Body of pancreas (tissue), 4 donors: Measurements from ENCODE around the gene LMBR1. TPM values are rescaled to one million over a fixed set of nuclear protein-coding genes. Genes with fewer than 3 reads are reported as not detected.
"Not testable (repeated sequence)": the region's sequence is repeated elsewhere in the genome, so short reads cannot be mapped to it uniquely, and the experiment has no call there.

Source experiments
- ATAC-seq: fragments of 150-250 bp; one replicate; pipeline ENCODE4 v1.9.1; 2016
- DNase-seq, 4 donors: peaks; one replicate each; pipeline ENCODE4 v3.0.0-alpha.2; 2019
- H3K27ac ChIP-seq, 4 donors: fragments of 200-600 bp; sonication (generic); 1 replicate in 3 of 4; 2 replicates in 1 of 4; pipeline versions ENCODE4 v1.5.1 to v1.6.1; 2016 to 2019; ENCODE audit warnings: mild to moderate bottlenecking in 1 of 4, mixed read lengths in 1 of 4, moderate library complexity in 1 of 4
- H3K27me3 ChIP-seq, 2 donors: fragments of 200-600 bp; sonication (generic); one replicate each; pipeline ENCODE4 v1.6.0; 2016; ENCODE audit warnings: mild to moderate bottlenecking in 1 of 2
- H3K36me3 ChIP-seq, 2 donors: fragments of 200-600 bp; sonication (generic); replicated peaks in 1 of 2; 2 replicates each; pipeline ENCODE4 v1.5.1; 2016; ENCODE audit warnings: low read depth in 2 of 2; ENCODE audit not compliant: insufficient read depth in 1 of 2
- H3K4me1 ChIP-seq: fragments of 200-600 bp; sonication (generic); one replicate; pipeline ENCODE4 v1.6.0; 2016
- H3K4me3 ChIP-seq, 2 donors: fragments of 200-600 bp; sonication (generic); 1 replicate in 1 of 2; 2 replicates in 1 of 2; pipeline ENCODE4 v1.5.1; 2016 to 2019
- H3K9me3 ChIP-seq, 3 donors: fragments of 200-600 bp; sonication (generic); 1 replicate in 2 of 3; 2 replicates in 1 of 3; pipeline ENCODE4 v1.5.1; 2016
- POLR2A ChIP-seq, 3 donors: fragments of 450-650 bp; IDR thresholded peaks; one replicate each; pipeline ENCODE4 v1.6.1; 2016; ENCODE audit warnings: antibody characterized with exemption in 3 of 3, mild to moderate bottlenecking in 2 of 3
- WGBS, 2 donors: methylation state at CpG; one replicate each; pipeline ENCODE4 v1.1.5; 2017; 5-methylcytosine and 5-hydroxymethylcytosine counted together
- intact Hi-C: fragments of 100-400 bp; cut with DNase I; formaldehyde crosslinking; loops from one replicate; pipeline ENCODE4 v1.15.1; 2023
- total RNA-seq, 2 donors: library from RNA; depleted of rRNA; stranded (reverse); fragments of >200 nt; gene quantifications; one replicate each; pipeline ENCODE4 v1.1.0, GENCODE V29; 2016
- TF ChIP-seq, protein P1 (sequence below), 7 experiments: fragments of 450-650 bp in 4 of 7; fragments of 200-600 bp in 3 of 7; sonication (generic) in 3 of 7; IDR thresholded peaks; one replicate each; pipeline ENCODE4 v1.5.1; 2016 to 2019; ENCODE audit warnings: antibody characterized with exemption in 7 of 7

Gene LMBR1
- total RNA-seq, 2 donors from 2014 or later, result 23.4 to 54.0 TPM

DNA sequence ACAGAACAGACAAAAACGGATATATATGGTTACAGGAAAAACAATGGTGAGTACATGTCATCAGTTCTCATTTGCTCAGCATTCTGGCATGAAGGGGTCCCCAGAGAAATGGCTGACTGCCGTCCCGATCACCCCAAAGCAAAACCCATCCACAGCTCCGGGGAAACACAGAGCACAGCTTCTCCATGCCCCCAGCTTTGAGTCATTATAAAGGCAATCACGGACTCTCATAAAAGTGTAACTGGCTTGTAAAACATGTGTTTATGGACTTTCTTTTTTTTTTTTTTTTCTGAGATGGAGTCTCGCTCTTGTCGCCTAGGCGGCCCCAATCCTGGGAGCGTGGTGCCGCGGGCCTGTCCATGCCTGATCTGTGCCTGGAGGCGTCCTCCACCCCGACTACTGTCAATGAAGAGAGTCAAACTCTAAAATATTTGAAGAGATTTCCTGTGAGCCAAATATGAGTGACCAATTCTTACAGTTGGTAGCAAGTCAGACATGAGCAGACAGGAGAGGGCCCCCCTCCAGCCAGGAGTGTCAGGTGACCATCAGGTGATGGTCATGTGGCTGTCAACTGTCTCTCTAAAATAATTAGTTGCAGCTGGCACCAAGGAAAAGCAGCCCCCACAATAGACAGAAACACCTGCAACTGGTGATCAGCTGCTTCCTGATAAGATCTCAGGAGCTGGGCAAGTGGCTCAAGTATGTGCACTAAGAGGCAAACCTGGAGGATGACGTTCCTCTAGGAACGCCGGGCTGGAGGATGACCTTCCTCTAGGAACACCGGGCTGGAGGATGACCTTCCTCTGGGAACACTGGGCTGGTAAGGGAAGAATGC, 34.8 kb upstream of the LMBR1 start:
- 69 to 73% methylated on average over 17 of the region's 17 CpGs for WGBS, 2 donors
- no peak for TF ChIP-seq POLR2A (IDR thresholded peaks at IDR 0.05)
- TF ChIP-seq, protein P1, sequence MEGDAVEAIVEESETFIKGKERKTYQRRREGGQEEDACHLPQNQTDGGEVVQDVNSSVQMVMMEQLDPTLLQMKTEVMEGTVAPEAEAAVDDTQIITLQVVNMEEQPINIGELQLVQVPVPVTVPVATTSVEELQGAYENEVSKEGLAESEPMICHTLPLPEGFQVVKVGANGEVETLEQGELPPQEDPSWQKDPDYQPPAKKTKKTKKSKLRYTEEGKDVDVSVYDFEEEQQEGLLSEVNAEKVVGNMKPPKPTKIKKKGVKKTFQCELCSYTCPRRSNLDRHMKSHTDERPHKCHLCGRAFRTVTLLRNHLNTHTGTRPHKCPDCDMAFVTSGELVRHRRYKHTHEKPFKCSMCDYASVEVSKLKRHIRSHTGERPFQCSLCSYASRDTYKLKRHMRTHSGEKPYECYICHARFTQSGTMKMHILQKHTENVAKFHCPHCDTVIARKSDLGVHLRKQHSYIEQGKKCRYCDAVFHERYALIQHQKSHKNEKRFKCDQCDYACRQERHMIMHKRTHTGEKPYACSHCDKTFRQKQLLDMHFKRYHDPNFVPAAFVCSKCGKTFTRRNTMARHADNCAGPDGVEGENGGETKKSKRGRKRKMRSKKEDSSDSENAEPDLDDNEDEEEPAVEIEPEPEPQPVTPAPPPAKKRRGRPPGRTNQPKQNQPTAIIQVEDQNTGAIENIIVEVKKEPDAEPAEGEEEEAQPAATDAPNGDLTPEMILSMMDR (IDR thresholded peaks at IDR 0.05), result no peak
- H3K27ac ChIP-seq, result peak overlapping the region in 1 of 4 donors; percentile 6
- no peak for ATAC-seq
- no peak overlapping the region for H3K4me3 ChIP-seq
- H3K27me3 ChIP-seq, result no peaks in the 10 kb centered on the region
- H3K4me1 ChIP-seq, result peaks cover 31% of the 10 kb centered on the region
- intact Hi-C loops, result no loop called here
- DNase-seq, result no peak
- no peaks in the 10 kb centered on the region for H3K9me3 ChIP-seq
- H3K36me3 ChIP-seq, result no peaks in the 10 kb centered on the region

DNA sequence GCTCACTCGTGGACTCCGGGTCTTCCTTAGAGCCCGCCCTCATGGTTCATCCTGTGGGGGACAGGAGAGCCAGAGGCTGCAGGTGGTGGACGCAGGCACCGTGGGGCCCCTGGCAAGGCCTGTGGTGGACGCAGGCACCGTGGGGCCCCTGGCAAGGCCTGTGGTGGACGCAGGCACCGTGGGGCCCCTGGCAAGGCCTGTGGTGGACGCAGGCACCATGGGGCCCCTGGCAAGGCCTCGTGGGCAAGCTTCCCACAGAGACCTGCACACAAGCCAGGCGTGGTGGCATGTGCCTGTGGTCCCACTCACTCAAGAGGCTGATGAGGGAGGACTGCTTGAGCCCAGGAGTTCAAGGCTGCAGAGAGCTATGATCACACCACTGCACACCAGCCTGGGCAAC, 32.8 kb upstream of the LMBR1 start:
- DNase-seq, H3K9me3 ChIP-seq, H3K4me3 ChIP-seq, ATAC-seq, intact Hi-C loops, H3K27ac ChIP-seq, H3K36me3 ChIP-seq, H3K27me3 ChIP-seq: not testable (repeated sequence)
- H3K4me1 ChIP-seq, result peaks cover 23% of the 10 kb centered on the region
- WGBS, 2 donors, result 93 to 94% methylated on average over 2 to 12 of the region's 12 CpGs

DNA sequence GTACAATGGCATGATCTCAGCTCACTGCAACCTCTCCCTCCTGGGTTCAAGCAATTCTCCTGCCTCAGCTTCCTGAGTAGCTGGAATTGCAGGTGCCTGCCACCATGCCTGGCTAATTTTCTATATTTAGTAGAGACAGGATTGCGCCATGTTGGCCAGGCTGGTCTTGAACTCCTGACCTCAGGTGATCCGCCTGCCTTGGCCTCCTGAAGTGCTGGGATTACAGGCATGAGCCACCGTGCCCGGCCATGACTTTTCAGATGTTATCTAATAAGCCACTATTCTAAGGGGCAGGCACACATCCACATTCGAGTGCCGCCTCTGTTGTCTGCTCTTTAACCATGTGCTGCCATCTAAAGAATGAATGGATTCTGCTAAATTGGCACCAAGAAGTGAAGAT, 29.3 kb upstream of the LMBR1 start:
- H3K9me3 ChIP-seq, H3K27ac ChIP-seq, ATAC-seq, H3K27me3 ChIP-seq, H3K36me3 ChIP-seq, H3K4me3 ChIP-seq, intact Hi-C loops, DNase-seq: not testable (repeated sequence)
- WGBS, 2 donors, result 55 to 88% methylated on average over 2 to 6 of the region's 6 CpGs
- peaks cover 29% of the 10 kb centered on the region for H3K4me1 ChIP-seq

DNA sequence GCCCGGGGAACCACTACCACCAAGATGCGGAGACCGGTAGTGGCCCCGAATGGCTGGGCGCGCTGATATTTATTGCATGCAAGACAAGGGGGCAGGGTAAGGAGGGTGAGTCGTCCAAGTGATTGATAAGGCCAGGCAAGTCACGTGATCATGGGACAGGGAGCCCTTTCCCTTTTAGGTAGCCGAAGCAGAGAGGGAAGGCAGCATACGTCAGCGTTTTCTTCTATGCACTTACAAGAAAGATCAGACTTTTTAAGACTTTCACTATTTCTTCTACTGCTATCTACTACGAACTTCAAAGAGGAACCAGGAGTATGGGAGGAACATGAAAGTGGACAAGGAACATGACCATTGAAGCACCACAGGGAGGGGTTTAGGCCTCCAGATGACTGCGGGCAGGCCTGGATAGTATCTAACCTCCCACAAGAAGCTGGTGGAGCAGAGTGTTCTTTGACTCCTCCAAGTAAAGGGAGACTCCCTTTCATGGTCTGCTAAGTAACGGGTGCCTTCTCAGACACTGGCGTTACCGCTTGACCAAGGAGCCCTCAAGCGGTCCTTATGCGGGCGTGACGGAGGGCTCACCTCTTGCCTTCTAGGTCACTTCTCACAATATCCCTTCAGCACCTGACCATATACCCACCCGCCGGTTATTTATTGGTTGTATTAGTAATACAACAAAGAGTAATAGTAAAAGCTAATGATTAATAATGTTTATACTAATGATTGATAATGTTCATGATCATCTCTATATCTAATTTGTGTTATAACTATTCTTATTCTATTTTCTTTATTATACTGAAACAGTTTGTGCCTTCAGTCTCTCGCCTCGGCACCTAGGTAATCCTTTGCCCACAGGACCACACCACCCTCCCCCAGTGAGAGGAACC, 27.7 kb upstream of the LMBR1 start:
- H3K27ac ChIP-seq, result peak overlapping the region in 3 of 4 donors; percentile 63 to 79 (median 71)
- ATAC-seq, H3K9me3 ChIP-seq, intact Hi-C loops, H3K27me3 ChIP-seq, H3K36me3 ChIP-seq, DNase-seq, H3K4me3 ChIP-seq: not testable (repeated sequence)
- WGBS, 2 donors, result 76 to 85% methylated on average over 24 of the region's 24 CpGs
- H3K4me1 ChIP-seq, result peaks cover 29% of the 10 kb centered on the region

DNA sequence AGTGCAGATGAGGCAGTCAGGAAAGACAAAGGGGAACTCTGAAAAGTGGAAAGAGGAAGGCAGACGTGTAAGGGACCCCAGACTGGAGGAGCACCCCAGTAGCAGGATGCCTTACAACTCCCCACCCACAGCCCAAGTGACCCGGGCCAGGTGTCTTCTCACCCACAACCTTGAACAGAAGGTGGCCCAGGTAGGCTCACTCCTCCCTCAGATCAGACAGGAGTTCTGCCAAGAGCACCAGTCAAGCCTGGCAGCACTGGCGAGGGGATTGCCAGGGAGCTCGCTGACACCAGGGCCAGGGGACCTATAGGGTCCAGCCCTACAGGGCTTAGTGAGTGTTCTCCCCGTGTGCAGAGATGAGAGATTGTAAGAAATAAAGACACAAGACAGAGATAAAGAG, 27.1 kb upstream of the LMBR1 start:
- no peak for TF ChIP-seq POLR2A (IDR thresholded peaks at IDR 0.05)
- TF ChIP-seq, protein P1 (IDR thresholded peaks at IDR 0.05), result no peak
- peak overlapping the region; percentile 54 to 79 (median 67) for H3K27ac ChIP-seq
- no peaks in the 10 kb centered on the region for H3K36me3 ChIP-seq
- 32 to 36% methylated on average over 5 of the region's 5 CpGs for WGBS, 2 donors
- H3K9me3 ChIP-seq, result no peaks in the 10 kb centered on the region
- DNase-seq, result no peak
- ATAC-seq, result no peak
- peaks cover 29% of the 10 kb centered on the region for H3K4me1 ChIP-seq
- intact Hi-C loops, result no loop called here
- no peak overlapping the region for H3K4me3 ChIP-seq
- no peaks in the 10 kb centered on the region for H3K27me3 ChIP-seq

DNA sequence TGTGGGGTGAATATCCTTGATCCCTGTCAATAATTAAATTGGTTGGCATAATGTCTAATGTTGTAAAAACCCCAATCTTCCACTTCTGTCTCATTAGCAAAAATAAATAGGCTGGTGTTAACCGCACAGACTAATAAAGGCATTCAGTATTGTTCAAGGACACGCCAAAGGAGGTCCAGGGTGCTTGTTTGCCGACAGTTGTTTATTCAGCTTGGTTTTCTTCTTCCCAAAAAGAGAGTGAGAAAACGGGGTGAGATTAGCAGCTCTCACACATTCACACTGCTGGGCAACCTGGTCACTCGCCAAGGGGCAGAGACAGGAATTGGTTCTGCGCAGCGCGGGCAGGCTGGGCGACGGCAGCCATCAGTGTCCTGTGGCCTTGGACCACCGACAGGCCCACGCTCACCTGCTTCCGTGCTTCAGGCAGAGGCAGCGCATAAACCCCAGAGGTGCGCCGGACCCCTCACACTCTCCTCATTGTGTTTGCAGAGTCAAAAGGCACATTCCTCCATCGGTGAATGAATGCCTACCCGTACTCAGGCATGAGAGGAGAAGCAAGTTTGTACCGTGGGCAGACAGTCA, 26.2 kb upstream of the LMBR1 start:
- 3 to 17% methylated on average over 5 to 19 of the region's 19 CpGs for WGBS, 2 donors
- ATAC-seq (peak; percentile 82), DNase-seq (peak; percentile 58 to 75 (median 66))
- Histone ChIP-seq H3K9me3 (no peaks in the 10 kb centered on the region), H3K4me3 (no peak overlapping the region), H3K4me1 (peaks cover 29% of the 10 kb centered on the region), H3K27ac (peak overlapping the region; percentile 54 to 79 (median 67)), H3K27me3 (no peaks in the 10 kb centered on the region), H3K36me3 (no peaks in the 10 kb centered on the region)
- intact Hi-C loops, result no loop called here
- peak in 1 of 3 donors; percentile 24 for TF ChIP-seq POLR2A (IDR thresholded peaks at IDR 0.05)
- TF ChIP-seq, protein P1 (IDR thresholded peaks at IDR 0.05), result peak in 1 of 7 experiments; percentile 4
